Stimulated activated CD4-positive, alpha-beta T cell treated with anti-CD3 and anti-CD28 coated beads, Interleukin-12 subunit alpha, Interleukin-12 subunit beta, amount 100 ng/mL, for 24 hours (primary cell): Measurements from ENCODE around the gene CNPPD1.

Experiments used
- DNase-seq, 2 experiments: peaks; one replicate each; pipeline ENCODE4 v3.0.0-alpha.2; 2020; ENCODE audit warnings: low read depth in 2 of 2

Gene CNPPD1

GRCh38 chr2:219176818-219177551 is at the start of gene CNPPD1:
Gene CNPPD1, minus strand, starts transcription at chr2:219176925. Its CDS starts 97 bp downstream, at chr2:219176828.
- DNase-seq: peak; percentile 71 to 79

DNA sequence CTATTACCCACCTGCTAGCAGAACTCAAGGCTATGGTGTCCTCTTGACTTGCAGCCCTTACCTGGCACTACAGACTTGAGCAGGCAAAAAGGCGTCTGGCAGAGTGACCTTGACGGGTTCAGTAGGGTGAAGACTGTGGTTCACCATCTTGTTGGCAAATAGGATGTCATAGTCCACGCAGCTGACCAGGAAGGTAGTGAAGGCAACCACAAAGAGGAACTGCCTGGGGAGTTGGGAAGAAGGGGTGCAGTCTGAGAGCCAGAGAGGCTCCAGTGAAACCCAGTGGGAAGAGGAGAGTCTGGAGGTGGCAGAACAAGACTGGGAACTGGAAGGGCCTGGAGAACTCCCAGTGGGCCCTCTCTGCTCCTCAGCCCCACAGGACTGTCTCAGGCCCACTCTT is 48.6 kb upstream of the CNPPD1 start:
- DNase-seq: no peak

DNA sequence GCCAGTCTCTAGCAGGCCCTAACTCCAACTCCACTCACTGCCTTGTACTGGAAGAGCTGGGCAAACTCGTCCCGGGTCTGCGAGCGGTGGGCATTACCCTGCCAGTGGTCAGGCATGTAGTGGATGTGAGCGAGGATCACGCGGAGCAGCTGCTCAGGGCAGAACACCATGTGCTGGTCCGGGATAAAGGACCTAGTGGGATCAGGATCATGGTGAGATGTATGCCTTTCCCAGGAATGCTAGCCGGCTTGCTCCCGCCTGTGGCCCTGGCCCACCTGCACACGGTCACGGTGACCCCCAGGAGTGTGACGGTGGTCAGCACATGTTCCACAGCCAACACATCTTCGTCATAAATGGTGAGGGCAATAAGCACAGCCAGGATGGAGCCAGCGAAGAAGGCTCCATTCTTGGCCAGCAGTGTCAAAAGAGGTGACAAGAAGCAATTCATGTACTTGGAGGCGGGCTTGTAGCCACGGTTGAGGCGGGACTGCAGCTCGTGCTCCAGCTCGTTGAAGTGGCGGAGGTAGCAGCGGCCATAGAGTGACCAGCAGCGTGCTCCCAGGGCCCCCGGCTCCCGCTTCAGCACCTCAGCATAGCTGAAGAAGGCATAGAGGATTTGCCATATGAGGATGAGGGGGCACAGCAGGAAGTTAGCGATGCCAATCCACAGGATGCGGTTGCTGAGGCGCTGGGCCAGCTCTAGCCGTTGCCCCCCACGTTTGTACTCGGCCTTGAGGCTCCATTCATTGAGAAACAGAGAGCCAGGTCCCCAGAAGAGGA is 47.3 kb upstream of the CNPPD1 start:
- no peak for DNase-seq

DNA sequence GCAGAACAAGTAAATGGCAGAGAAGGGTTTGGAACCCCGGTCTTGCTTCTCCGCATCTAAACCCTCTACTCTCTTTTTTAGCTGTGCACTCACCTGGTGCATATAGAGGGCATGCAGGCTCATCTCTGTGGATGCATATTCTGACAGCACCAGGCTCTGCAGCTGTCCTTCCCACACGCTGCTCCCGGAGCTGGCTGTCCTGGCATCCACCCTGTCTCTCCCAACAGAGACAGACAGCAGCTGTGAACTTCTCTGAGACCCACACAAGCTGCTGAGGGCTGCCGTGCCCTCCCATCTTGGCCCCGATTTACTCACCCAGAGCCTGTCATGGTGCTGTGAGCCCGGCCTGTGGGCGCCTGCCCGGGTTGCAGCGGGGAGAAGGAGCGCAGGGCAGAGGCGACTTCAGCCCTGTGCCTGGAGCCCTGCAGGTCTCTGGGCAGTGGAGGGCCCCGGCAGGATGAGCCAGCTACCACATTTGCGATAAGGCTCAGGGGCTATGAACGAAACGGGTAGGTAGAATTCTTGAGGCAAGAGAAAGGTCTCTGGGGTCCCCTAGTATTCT is 45.3 kb upstream of the CNPPD1 start:
- no peak for DNase-seq

GRCh38 chr2:219220652-219221402 is 44.1 kb upstream of the CNPPD1 start:
- DNase-seq: no peak

DNA sequence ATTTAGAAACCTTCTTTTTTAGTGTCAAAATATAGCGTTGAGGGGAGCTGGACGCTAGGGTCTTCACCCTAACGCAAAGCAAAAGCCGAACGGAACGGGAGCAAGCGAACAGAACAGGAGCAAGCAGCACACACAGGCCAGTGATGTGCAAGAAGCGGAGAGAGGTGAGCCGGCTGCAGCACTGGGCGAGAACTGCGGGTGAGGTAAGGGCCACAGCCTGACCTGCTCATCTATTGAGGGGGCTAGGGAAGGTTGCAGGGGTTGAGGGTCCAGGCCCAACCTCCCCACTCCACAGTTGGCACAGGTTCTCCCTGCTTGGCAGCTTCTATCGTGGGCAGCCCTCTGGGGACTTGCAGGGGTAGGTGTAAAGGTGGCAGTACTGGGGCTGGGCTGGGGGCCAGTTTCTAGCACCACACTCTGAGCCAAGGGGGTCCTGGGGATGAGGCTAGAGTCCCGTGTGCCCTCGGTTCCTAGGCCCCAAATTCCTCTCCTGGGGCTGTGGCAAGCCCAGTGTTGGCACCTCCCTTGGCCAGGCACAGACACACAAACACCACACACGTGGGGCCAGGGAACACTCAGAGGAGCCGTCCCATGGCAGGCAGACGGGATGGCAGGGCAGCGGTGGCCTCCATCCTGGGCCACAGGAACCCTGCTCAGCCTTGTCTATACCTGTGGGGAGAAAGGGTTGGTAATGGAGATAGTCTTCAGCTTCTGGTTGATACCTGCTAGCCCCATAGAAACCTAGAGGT is 43.2 kb upstream of the CNPPD1 start:
- no peak for DNase-seq

- peak; percentile 80 to 91 for DNase-seq
Observed at GRCh38 chr2:219218732-219219701, 42.3 kb upstream of the CNPPD1 start, which contains the start of gene ABCB6. Gene ABCB6, minus strand, starts transcription at chr2:219218958. Its CDS starts 285 bp downstream, at chr2:219218673.

- DNase-seq: peak in 1 of 2 experiments; percentile 29
Observed at GRCh38 chr2:219218217-219218731, 41.5 kb upstream of the CNPPD1 start.

- no peak for DNase-seq
Observed at GRCh38 chr2:219216535-219216915, 39.8 kb upstream of the CNPPD1 start.

- DNase-seq: no peak
Observed at GRCh38 chr2:219215871-219216534, 39.3 kb upstream of the CNPPD1 start.

DNA sequence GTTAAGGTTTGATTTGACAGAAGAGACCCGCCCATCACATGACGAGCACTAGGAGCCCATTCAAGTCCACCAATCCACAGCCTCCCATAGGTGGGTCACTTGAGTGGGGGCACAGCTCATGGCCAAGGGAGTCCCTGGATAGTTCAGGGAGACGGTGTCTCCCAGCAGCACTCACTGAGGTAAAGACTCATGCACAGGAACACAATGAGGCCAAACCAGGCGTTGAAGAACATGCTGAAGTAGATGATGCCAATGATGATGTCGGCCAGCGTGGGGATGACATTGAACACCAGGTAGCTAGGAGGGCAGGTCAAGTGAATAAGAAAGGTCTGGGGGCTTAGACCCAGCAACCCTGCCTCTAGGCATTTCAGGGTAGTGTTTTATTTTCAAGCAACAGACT is 38.1 kb upstream of the CNPPD1 start:
- no peak for DNase-seq

GRCh38 chr2:219214141-219214540 is 37.4 kb upstream of the CNPPD1 start:
- no peak for DNase-seq

- DNase-seq: no peak
Observed at GRCh38 chr2:219213486-219214071, 36.9 kb upstream of the CNPPD1 start.

DNA sequence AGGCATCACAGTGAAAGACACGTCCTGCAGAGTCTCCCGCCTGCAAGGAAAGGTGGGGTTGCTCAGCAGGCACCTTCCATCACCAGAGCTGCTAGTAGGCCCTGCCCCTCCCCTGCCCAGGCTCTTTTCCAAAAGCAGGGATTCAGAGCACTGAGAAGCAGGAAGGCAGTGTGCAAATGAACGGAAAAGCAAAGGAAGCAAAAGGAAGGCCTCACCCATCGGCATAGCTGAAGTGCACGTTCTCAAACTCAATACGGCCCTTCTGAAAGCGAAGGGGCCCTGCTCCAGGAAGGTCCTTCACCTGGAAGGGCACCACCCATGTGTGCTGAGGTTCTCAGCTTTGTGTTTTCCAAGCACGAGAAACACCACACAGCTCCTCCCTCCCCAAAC is 36.3 kb upstream of the CNPPD1 start:
- no peak for DNase-seq

DNA sequence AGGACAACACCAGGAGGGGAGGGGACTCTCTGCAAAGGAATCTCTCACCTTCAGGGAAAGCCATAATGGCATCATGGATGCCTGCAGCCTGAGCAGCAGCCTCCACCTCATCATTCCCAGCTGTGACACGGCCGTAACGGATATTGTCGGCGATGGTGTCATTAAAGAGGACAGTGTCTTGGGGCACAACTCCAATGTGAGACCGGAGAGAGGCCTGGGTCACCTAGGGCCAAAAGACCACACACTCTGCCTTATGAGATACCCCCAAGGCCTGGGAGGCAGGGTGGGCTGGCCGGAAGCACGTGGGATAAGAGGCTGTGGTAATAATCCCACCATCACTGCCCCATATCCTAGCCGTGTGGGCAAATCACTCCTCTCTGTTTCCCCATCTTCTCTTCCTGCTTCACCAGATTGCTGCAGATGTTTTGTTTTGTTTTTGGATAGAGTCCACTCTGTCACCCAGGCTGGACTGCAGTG is 34.2 kb upstream of the CNPPD1 start:
- DNase-seq: no peak

DNA sequence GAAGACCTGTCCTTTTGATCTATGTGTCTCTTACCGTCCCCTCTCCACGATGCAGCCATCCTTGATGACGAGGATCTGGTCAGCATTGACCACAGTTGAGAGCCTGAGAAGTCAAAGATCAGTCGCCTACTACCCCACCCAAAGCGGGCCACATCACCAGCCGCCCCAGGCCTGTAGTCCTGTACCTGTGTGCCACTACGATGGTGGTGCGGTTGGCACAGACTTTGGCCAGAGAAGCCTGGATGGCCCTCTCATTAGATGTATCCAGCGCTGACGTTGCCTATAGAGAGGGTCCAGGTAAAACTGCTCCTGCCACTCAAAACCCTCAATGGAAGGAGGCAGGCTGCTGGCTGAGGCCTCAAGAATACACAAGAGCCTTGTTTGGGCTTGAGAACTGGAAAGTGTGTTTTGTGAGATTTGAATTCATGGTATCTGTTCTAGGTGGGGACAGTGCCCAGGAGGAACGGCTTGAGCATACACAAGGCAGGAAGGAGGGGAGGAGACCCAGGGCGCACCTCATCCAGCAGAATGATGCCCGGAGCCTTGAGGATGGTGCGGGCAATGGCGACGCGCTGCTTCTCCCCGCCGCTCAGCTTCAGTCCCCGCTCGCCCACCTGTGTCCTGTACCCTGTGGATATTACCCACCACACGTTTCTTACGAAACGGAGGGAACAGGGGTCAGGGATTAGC is 33.6 kb upstream of the CNPPD1 start:
- DNase-seq: no peak

- no peak for DNase-seq
Observed at GRCh38 chr2:219209236-219210195, 32.8 kb upstream of the CNPPD1 start.
